GM06990 (cell line): ENCODE measurements around the gene ZDHHC21.

Experiments
- DNase-seq: peaks from one replicate; pipeline ENCODE4 v3.0.0-alpha.2; 2011; ENCODE audit not compliant: insufficient read length; ENCODE audit errors: extremely low read depth
- H3K27me3 ChIP-seq: replicated peaks from 2 replicates; pipeline ENCODE4 v1.6.0; 2011; ENCODE audit warnings: low read length; ENCODE audit not compliant: control insufficient read depth, insufficient read depth
- H3K36me3 ChIP-seq: 2 replicates; pipeline ENCODE4 v1.5.1; 2011; ENCODE audit warnings: low read length; ENCODE audit not compliant: control insufficient read depth, insufficient read depth
- H3K4me3 ChIP-seq: replicated peaks from 2 replicates; pipeline ENCODE4 v1.5.1; 2011; ENCODE audit warnings: low read depth, mild to moderate bottlenecking, control low read depth, low read length
- CTCF ChIP-seq: IDR thresholded peaks from 2 replicates; pipeline ENCODE4 v1.5.1; 2011; ENCODE audit warnings: low read length, control low read depth, mild to moderate bottlenecking, inconsistent platforms; ENCODE audit not compliant: insufficient read depth, poor library complexity, severe bottlenecking

Gene ZDHHC21

GRCh38 chr9:14650596-14650995 is 42.6 kb downstream of the ZDHHC21 start:
- DNase-seq, result no peak
- Histone ChIP-seq H3K27me3 (no peaks in the 10 kb centered on the region), H3K4me3 (no peak overlapping the region), H3K36me3 (no peaks in the 10 kb centered on the region)
- TF ChIP-seq CTCF, result no peak

GRCh38 chr9:14645648-14646047 is 47.6 kb downstream of the ZDHHC21 start:
- Histone ChIP-seq H3K36me3 (no peaks in the 10 kb centered on the region), H3K27me3 (no peaks in the 10 kb centered on the region), H3K4me3 (no peak overlapping the region)
- DNase-seq, result no peak
- no peak for TF ChIP-seq CTCF

DNA sequence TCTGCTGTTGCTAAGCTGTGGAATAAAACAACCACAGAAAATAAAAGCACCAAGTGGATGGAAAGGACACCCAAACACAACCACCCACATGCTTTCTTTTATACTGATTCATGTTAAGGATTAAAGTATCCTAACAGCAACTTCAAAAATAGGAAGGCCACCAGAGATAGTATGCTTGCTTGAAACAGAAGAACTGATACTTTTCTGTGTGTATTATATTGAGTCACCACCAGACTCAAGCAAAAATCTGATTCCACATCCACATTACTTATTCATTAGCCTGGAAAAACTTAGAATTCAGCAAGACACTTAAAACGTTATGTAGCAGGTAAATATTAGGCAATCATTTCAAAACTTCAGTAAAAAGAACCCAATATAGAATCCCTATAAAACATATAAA is 52.3 kb downstream of the ZDHHC21 start:
- H3K36me3 ChIP-seq, result no peaks in the 10 kb centered on the region
- no peak for TF ChIP-seq CTCF
- no peak overlapping the region for H3K4me3 ChIP-seq
- H3K27me3 ChIP-seq, result no peaks in the 10 kb centered on the region
- no peak for DNase-seq

- Histone ChIP-seq H3K27me3 (no peaks in the 10 kb centered on the region), H3K4me3 (no peak overlapping the region), H3K36me3 (no peaks in the 10 kb centered on the region)
- TF ChIP-seq CTCF, result no peak
- DNase-seq, result no peak
Observed at GRCh38 chr9:14640294-14640693, 52.9 kb downstream of the ZDHHC21 start.

DNA sequence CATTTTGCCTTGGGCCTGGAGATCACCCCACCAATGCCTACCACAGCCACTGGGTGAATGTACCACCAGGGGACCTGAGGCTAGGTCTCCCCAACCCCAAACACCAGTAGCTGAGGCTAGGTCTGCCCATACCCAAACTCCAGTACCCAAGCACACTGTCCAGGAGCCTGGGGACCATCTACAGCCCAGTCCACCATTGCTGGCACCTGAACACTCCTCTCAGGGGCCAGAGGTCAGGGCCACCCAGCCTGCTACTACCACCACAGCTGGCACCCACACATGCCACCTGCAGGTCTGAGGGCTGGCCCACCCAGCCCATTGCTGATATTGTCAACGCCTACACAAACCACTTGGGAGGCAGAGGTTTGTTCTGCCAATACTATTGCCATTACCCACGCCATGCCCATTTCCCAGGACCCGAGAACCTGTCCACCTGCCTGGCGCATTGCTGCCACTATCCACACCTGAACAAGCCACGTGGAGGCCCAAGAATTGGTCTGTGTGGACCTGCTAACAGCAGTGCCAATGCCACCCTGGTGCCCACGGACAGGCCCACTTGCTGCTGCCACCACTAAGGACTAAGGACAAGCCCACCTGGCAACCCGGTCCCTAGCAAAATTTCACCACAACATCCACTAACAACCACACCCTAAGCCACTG is 59.2 kb downstream of the ZDHHC21 start:
- Histone ChIP-seq H3K27me3 (no peaks in the 10 kb centered on the region), H3K36me3 (peaks cover 5% of the 10 kb centered on the region), H3K4me3 (no peak overlapping the region)
- TF ChIP-seq CTCF, result no peak
- no peak for DNase-seq

- no peaks in the 10 kb centered on the region for H3K27me3 ChIP-seq
Observed at GRCh38 chr9:14633148-14633547, 60.1 kb downstream of the ZDHHC21 start.

More at GRCh38 chr9:14633148-14633547, 60.1 kb downstream of the ZDHHC21 start:
- no peak for DNase-seq
- peaks cover 5% of the 10 kb centered on the region for H3K36me3 ChIP-seq
- no peak for TF ChIP-seq CTCF
- no peak overlapping the region for H3K4me3 ChIP-seq
